IMR-90 (cell line): ENCODE data around the gene GLCCI1. TPM values are rescaled to one million over a fixed set of nuclear protein-coding genes. Genes with fewer than 3 reads are reported as not detected.

Source experiments
- ATAC-seq: fragments of 200-7000 bp; cut with Tn5 transposase; 2 replicates; pipeline ENCODE4 v1.9.1; 2020; ENCODE audit warnings: low read depth, mild to moderate bottlenecking, moderate library complexity
- BruUV-seq: library from RNA; stranded (reverse); fragments of 400-500 nt; replicated peaks from 2 replicates; lab custom pipeline; 2021; lab: Mats Ljungman, UMichigan
- CTCF ChIA-PET: fragments of 300-600 bp; formaldehyde crosslinking; extraction: SDS; loops from one replicate; lab custom pipeline; 2021; ENCODE audit warnings: antibody characterized with exemption; lab: Yijun Ruan, JAX
- POLR2A ChIA-PET: fragments of 300-600 bp; sonication (Branson Sonifier 250); formaldehyde crosslinking; loops from one replicate; lab custom pipeline; 2022; ENCODE audit warnings: antibody characterized with exemption; ENCODE audit not compliant: unreplicated experiment; lab: Charles Lee
- DNase-seq: peaks from one replicate; pipeline ENCODE4 v3.0.0; 2013
- H2AFZ ChIP-seq: replicated peaks from 2 replicates; pipeline ENCODE3; 2013; ENCODE audit warnings: low read length, mild to moderate bottlenecking; ENCODE audit not compliant: poor library complexity
- H2AK5ac ChIP-seq: 2 replicates; pipeline ENCODE4 v1.6.1; 2013; ENCODE audit warnings: low read depth, low read length, inconsistent platforms
- H2AK9ac ChIP-seq: replicated peaks from 2 replicates; pipeline ENCODE3; 2013; ENCODE audit warnings: mild to moderate bottlenecking, low read depth, low read length, moderate library complexity; ENCODE audit not compliant: poor library complexity
- H2BK120ac ChIP-seq: 2 replicates; pipeline ENCODE4 v1.6.1; 2013; ENCODE audit warnings: low read depth, low read length, inconsistent platforms
- H2BK15ac ChIP-seq: 3 replicates; pipeline ENCODE4 v1.6.1; 2013; ENCODE audit warnings: low read depth, low read length, inconsistent platforms
- H2BK20ac ChIP-seq: 2 replicates; pipeline ENCODE4 v1.6.1; 2013; ENCODE audit warnings: low read depth, mild to moderate bottlenecking, inconsistent platforms, low read length, moderate library complexity
- H2BK5ac ChIP-seq: 2 replicates; pipeline ENCODE4 v1.6.1; 2013; ENCODE audit warnings: mild to moderate bottlenecking, low read depth, low read length, inconsistent platforms; ENCODE audit not compliant: poor library complexity, severe bottlenecking
- H3K14ac ChIP-seq: replicated peaks from 2 replicates; pipeline ENCODE4 v1.6.1; 2013; ENCODE audit warnings: low read depth, low read length, inconsistent platforms
- H3K18ac ChIP-seq: 2 replicates; pipeline ENCODE4 v1.6.1; 2013; ENCODE audit warnings: low read depth, low read length, control low read depth
- H3K23ac ChIP-seq: 2 replicates; pipeline ENCODE4 v1.6.1; 2013; ENCODE audit warnings: low read depth, low read length, inconsistent platforms
- H3K27ac ChIP-seq: 2 replicates; pipeline ENCODE4 v1.5.1; 2013; ENCODE audit warnings: mild to moderate bottlenecking, control low read depth, low read length; ENCODE audit not compliant: insufficient read depth
- H3K27me3 ChIP-seq: 2 replicates; pipeline ENCODE4 v1.6.1; 2013; ENCODE audit warnings: low read length; ENCODE audit not compliant: control insufficient read depth, insufficient read depth
- H3K36me3 ChIP-seq: 2 replicates; pipeline ENCODE4 v1.6.1; 2013; ENCODE audit warnings: low read length, mixed read lengths; ENCODE audit not compliant: control insufficient read depth, insufficient read depth
- H3K4ac ChIP-seq: 2 replicates; pipeline ENCODE4 v1.6.1; 2013; ENCODE audit warnings: low read depth, low read length, inconsistent platforms
- H3K4me1 ChIP-seq: 2 replicates; pipeline ENCODE4 v1.6.1; 2013; ENCODE audit warnings: low read length, mixed read lengths; ENCODE audit not compliant: control insufficient read depth, insufficient read depth
- H3K4me2 ChIP-seq: 2 replicates; pipeline ENCODE4 v1.6.1; 2013; ENCODE audit warnings: low read depth, mild to moderate bottlenecking, control low read depth, low read length, moderate library complexity
- H3K4me3 ChIP-seq: 2 replicates; pipeline ENCODE4 v1.5.1; 2013; ENCODE audit warnings: low read depth, mild to moderate bottlenecking, control low read depth, low read length, moderate library complexity; ENCODE audit not compliant: insufficient read depth
- H3K56ac ChIP-seq: 2 replicates; pipeline ENCODE4 v1.6.1; 2013; ENCODE audit warnings: low read length, inconsistent platforms; ENCODE audit not compliant: insufficient read depth; ENCODE audit errors: extremely low read depth
- H3K79me1 ChIP-seq, 2 experiments: 2 replicates each; pipeline ENCODE4 v1.6.1; 2013; ENCODE audit warnings: low read length in 2 of 2, inconsistent platforms in 1 of 2, low read depth in 1 of 2
- H3K9ac ChIP-seq: 2 replicates; pipeline ENCODE4 v1.6.1; 2013; ENCODE audit warnings: low read depth, low read length, control low read depth
- H3K9me1 ChIP-seq: 2 replicates; pipeline ENCODE4 v1.6.1; 2013; ENCODE audit warnings: low read length, inconsistent platforms; ENCODE audit not compliant: insufficient read depth
- H3K9me3 ChIP-seq: 2 replicates; pipeline ENCODE4 v1.6.1; 2013; ENCODE audit warnings: low read length; ENCODE audit not compliant: control insufficient read depth, insufficient read depth
- H4K20me1 ChIP-seq: 2 replicates; pipeline ENCODE4 v1.6.1; 2013; ENCODE audit warnings: low read length, inconsistent platforms; ENCODE audit not compliant: insufficient read depth
- H4K5ac ChIP-seq: 2 replicates; pipeline ENCODE4 v1.6.1; 2013; ENCODE audit warnings: mild to moderate bottlenecking, low read depth, low read length, control low read depth
- H4K8ac ChIP-seq, 2 experiments: 2 replicates each; pipeline ENCODE4 v1.6.1; 2013; ENCODE audit warnings: low read depth in 2 of 2, low read length in 2 of 2, control low read depth in 1 of 2, inconsistent platforms in 1 of 2
- H4K91ac ChIP-seq: 2 replicates; pipeline ENCODE4 v1.6.1; 2013; ENCODE audit warnings: low read depth, low read length, inconsistent platforms; ENCODE audit not compliant: insufficient read depth
- BHLHE40 ChIP-seq: fragments of 150-350 bp; IDR thresholded peaks from 2 replicates; pipeline ENCODE4 v1.6.1; 2016; ENCODE audit warnings: mild to moderate bottlenecking, low read depth, low read length
- CEBPB ChIP-seq: IDR thresholded peaks from 2 replicates; pipeline ENCODE4 v1.6.1; 2012; ENCODE audit warnings: low read depth, low read length, improper control_type of control experiment
- CHD1 ChIP-seq: IDR thresholded peaks from 2 replicates; pipeline ENCODE4 v1.6.1; 2012; ENCODE audit warnings: low read depth, low read length, improper control_type of control experiment
- FOS ChIP-seq: fragments of 150-350 bp; IDR thresholded peaks from 2 replicates; pipeline ENCODE4 v1.6.1; 2016; ENCODE audit warnings: low read depth, low read length
- MAFK ChIP-seq: IDR thresholded peaks from 2 replicates; pipeline ENCODE4 v1.6.1; 2012; ENCODE audit warnings: low read depth, low read length, improper control_type of control experiment
- MAZ ChIP-seq: IDR thresholded peaks from 2 replicates; pipeline ENCODE4 v1.6.1; 2012; ENCODE audit warnings: low read depth, mild to moderate bottlenecking, low read length, improper control_type of control experiment, moderate library complexity, borderline replicate concordance
- MXI1 ChIP-seq: IDR thresholded peaks from 2 replicates; pipeline ENCODE4 v1.6.1; 2012; ENCODE audit warnings: low read depth, mild to moderate bottlenecking, low read length, moderate library complexity, borderline replicate concordance
- NFE2L2 ChIP-seq: fragments of 150-350 bp; IDR thresholded peaks from 2 replicates; pipeline ENCODE4 v1.6.1; 2016; ENCODE audit warnings: low read depth, mild to moderate bottlenecking, low read length
- POLR2A ChIP-seq: IDR thresholded peaks from 2 replicates; pipeline ENCODE4 v1.6.1; 2012; ENCODE audit warnings: mild to moderate bottlenecking, low read depth, low read length
- RAD21 ChIP-seq: IDR thresholded peaks from 2 replicates; pipeline ENCODE4 v1.6.1; 2012; ENCODE audit warnings: low read length, improper control_type of control experiment
- RCOR1 ChIP-seq: IDR thresholded peaks from 2 replicates; pipeline ENCODE4 v1.6.1; 2012; ENCODE audit warnings: mild to moderate bottlenecking, low read length, improper control_type of control experiment; ENCODE audit not compliant: insufficient replicate concordance
- RFX5 ChIP-seq: IDR thresholded peaks from 2 replicates; pipeline ENCODE4 v1.8.0; 2012; ENCODE audit warnings: low read depth, mild to moderate bottlenecking, low read length, moderate library complexity
- SMC3 ChIP-seq: fragments of 150-350 bp; IDR thresholded peaks from 2 replicates; pipeline ENCODE4 v1.6.1; 2016; ENCODE audit warnings: low read depth, mild to moderate bottlenecking, antibody characterized with exemption, low read length, moderate library complexity
- WGBS, 2 experiments: methylation state at CpG; one replicate each; pipeline versions ENCODE4 v1.1.5 to v1.1.7; 2013; ENCODE audit warnings: missing lambda C conversion rate in 2 of 2; ENCODE audit not compliant: insufficient read length in 1 of 2; ENCODE audit errors: extremely low coverage in 2 of 2; 5-methylcytosine and 5-hydroxymethylcytosine counted together
- dilution Hi-C: fragments of 300-500 bp; cut with HindIII; formaldehyde crosslinking; loops from one replicate; pipeline ENCODE4 v1.14.3; 2018; ENCODE audit warnings: low sequenced_read_pairs; ENCODE audit not compliant: unreplicated experiment
- in situ Hi-C: fragments of 300-500 bp; cut with MboI; formaldehyde crosslinking; loops from 3 replicates; pipeline ENCODE4 v1.14.3; 2019; ENCODE audit warnings: low sequenced_read_pairs, inconsistent platforms, mixed read lengths
- intact Hi-C: fragments of 100-400 bp; cut with micrococcal nuclease; formaldehyde crosslinking; loops from 2 replicates; pipeline ENCODE4 v1.10.0; 2022
- polyA plus RNA-seq, 3 experiments: library from polyadenylated mRNA; depleted of rRNA; stranded (reverse); fragments of >200 nt; gene quantifications; 2 replicates each; pipeline ENCODE4 v1.2.3, GENCODE V29; 2012; ENCODE audit warnings: low replicate concordance in 1 of 3
- total RNA-seq: library from RNA; depleted of rRNA; stranded (reverse); fragments of >200 nt; gene quantifications from 2 replicates; pipeline ENCODE4 v1.2.3, GENCODE V29; 2012
- TF ChIP-seq, protein P1 (sequence below): fragments of 150-350 bp; IDR thresholded peaks from 2 replicates; pipeline ENCODE4 v1.6.1; 2016; ENCODE audit warnings: low read depth, mild to moderate bottlenecking, low read length, moderate library complexity, borderline replicate concordance
- TF ChIP-seq, protein P2 (sequence below): fragments of 150-350 bp; IDR thresholded peaks from 2 replicates; pipeline ENCODE4 v1.6.1; 2017; ENCODE audit warnings: mild to moderate bottlenecking, antibody characterized with exemption, low read length, low read depth
- TF ChIP-seq, protein P3 (sequence below): conservative IDR thresholded peaks from 2 replicates; pipeline ENCODE4 v1.5.1; 2012; ENCODE audit warnings: mild to moderate bottlenecking, low read depth, low read length, improper control_type of control experiment

Gene GLCCI1
- total and polyA plus RNA-seq, 2 of the 4 experiments (the other 2 are of a cell fraction): 4.1 to 6.2 TPM

DNA sequence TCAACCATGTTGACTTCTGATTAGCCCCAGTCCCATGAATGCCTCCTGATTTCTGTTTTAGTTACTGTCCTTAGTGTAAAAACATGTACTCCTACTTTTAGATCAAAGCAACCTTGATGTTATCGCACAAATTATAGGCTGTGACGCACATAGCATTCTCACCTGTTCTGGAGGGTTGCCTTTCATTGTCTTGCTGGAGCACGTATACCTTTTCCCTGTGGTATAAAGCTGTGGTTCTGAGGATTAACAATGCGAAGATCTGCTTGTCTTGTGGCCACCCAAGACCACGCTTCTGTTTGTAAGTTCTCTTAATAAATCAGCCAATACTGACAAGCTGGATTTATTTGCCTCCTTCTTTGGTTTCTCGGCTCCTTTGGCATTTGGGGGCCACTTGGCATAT lies 30.1 kb upstream of the GLCCI1 start:
- no peak for ATAC-seq
- Histone ChIP-seq H3K9ac (no peak overlapping the region), H3K79me1 (no peaks in the 10 kb centered on the region), H3K23ac (no peak overlapping the region), H3K4me3 (no peak overlapping the region), H4K8ac (no peak overlapping the region), H3K4me2 (no peak overlapping the region), H3K4ac (no peak overlapping the region), H2BK5ac (no peak overlapping the region), H3K27me3 (no peaks in the 10 kb centered on the region), H3K27ac (no peak overlapping the region), H3K9me1 (no peaks in the 10 kb centered on the region), H4K5ac (no peak overlapping the region), H2AFZ (no peak overlapping the region), H3K18ac (no peak overlapping the region), H3K14ac (no peak overlapping the region), H4K91ac (no peak overlapping the region), H2AK5ac (no peak overlapping the region), H3K36me3 (no peaks in the 10 kb centered on the region), H4K20me1 (no peaks in the 10 kb centered on the region), H2AK9ac (no peak overlapping the region), H3K56ac (no peak overlapping the region), H3K9me3 (no peaks in the 10 kb centered on the region), H2BK20ac (no peak overlapping the region), H3K4me1 (no peaks in the 10 kb centered on the region), H2BK120ac (no peak overlapping the region), H2BK15ac (no peak overlapping the region)
- WGBS, 2 experiments: 40% methylated on average over 1 of the region's 6 CpGs; no CpG with 5 or more reads in 1 of the 2 experiments
- ChIA-PET CTCF (no interaction called here), POLR2A (no interaction called here)
- DNase-seq: no peak
- intact Hi-C loops (no loop called here), dilution Hi-C loops (no loop called here), in situ Hi-C loops (no loop called here)
- no TSS peak for BruUV-seq
- TF ChIP-seq, protein P1, sequence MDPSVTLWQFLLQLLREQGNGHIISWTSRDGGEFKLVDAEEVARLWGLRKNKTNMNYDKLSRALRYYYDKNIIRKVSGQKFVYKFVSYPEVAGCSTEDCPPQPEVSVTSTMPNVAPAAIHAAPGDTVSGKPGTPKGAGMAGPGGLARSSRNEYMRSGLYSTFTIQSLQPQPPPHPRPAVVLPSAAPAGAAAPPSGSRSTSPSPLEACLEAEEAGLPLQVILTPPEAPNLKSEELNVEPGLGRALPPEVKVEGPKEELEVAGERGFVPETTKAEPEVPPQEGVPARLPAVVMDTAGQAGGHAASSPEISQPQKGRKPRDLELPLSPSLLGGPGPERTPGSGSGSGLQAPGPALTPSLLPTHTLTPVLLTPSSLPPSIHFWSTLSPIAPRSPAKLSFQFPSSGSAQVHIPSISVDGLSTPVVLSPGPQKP: no peak
- TF ChIP-seq, protein P2, sequence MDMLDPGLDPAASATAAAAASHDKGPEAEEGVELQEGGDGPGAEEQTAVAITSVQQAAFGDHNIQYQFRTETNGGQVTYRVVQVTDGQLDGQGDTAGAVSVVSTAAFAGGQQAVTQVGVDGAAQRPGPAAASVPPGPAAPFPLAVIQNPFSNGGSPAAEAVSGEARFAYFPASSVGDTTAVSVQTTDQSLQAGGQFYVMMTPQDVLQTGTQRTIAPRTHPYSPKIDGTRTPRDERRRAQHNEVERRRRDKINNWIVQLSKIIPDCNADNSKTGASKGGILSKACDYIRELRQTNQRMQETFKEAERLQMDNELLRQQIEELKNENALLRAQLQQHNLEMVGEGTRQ: no peak
- TF ChIP-seq MAZ (no peak), CEBPB (no peak), FOS (no peak), BHLHE40 (no peak), CHD1 (no peak), NFE2L2 (no peak), MAFK (no peak), RFX5 (no peak), SMC3 (no peak), RCOR1 (no peak), RAD21 (no peak), POLR2A (no peak), MXI1 (no peak)
- TF ChIP-seq, protein P3, sequence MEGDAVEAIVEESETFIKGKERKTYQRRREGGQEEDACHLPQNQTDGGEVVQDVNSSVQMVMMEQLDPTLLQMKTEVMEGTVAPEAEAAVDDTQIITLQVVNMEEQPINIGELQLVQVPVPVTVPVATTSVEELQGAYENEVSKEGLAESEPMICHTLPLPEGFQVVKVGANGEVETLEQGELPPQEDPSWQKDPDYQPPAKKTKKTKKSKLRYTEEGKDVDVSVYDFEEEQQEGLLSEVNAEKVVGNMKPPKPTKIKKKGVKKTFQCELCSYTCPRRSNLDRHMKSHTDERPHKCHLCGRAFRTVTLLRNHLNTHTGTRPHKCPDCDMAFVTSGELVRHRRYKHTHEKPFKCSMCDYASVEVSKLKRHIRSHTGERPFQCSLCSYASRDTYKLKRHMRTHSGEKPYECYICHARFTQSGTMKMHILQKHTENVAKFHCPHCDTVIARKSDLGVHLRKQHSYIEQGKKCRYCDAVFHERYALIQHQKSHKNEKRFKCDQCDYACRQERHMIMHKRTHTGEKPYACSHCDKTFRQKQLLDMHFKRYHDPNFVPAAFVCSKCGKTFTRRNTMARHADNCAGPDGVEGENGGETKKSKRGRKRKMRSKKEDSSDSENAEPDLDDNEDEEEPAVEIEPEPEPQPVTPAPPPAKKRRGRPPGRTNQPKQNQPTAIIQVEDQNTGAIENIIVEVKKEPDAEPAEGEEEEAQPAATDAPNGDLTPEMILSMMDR: no peak
